Measurements from ENCODE around the gene ZFAND3.
"Not testable (repeated sequence)": the region's sequence is repeated elsewhere in the genome, so short reads cannot be mapped to it uniquely, and the experiment has no call there.

The ZFAND3 gene

GRCh38 chr6:37983720-37984501, 164.4 kb downstream of the ZFAND3 start:
- no CpG with 5 or more reads among the region's 3 CpGs for WGBS (ENCODE audit: insufficient coverage, insufficient read length)
- H3K27ac ChIP-seq (ENCODE audit: low read length): no peak overlapping the region
- no peak for DNase-seq (ENCODE audit: low read depth, low spot score)
- no peaks in the 10 kb centered on the region for H3K4me1 ChIP-seq (ENCODE audit: control insufficient read depth, insufficient read depth, low read length)
- H3K36me3 ChIP-seq (ENCODE audit: control insufficient read depth, insufficient read depth, low read length): no peaks in the 10 kb centered on the region
- no peaks in the 10 kb centered on the region for H3K27me3 ChIP-seq (ENCODE audit: control insufficient read depth, insufficient read depth, low read length)
- no peak overlapping the region for H3K4me3 ChIP-seq (ENCODE audit: low read length)
- no peaks in the 10 kb centered on the region for H3K9me3 ChIP-seq (ENCODE audit: control insufficient read depth, insufficient read depth, low read length)

- no peaks in the 10 kb centered on the region for H3K9me3 ChIP-seq (ENCODE audit: control insufficient read depth, insufficient read depth, low read length)
- DNase-seq (ENCODE audit: low read depth, low spot score): no peak
- no peaks in the 10 kb centered on the region for H3K4me1 ChIP-seq (ENCODE audit: control insufficient read depth, insufficient read depth, low read length)
- no peaks in the 10 kb centered on the region for H3K27me3 ChIP-seq (ENCODE audit: control insufficient read depth, insufficient read depth, low read length)
- no peak overlapping the region for H3K4me3 ChIP-seq (ENCODE audit: low read length)
- no peak overlapping the region for H3K27ac ChIP-seq (ENCODE audit: low read length)
- no peaks in the 10 kb centered on the region for H3K36me3 ChIP-seq (ENCODE audit: control insufficient read depth, insufficient read depth, low read length)
- no CpG with 5 or more reads among the region's 2 CpGs for WGBS (ENCODE audit: insufficient coverage, insufficient read length)
These were observed 165.1 kb downstream of the ZFAND3 start for GRCh38 chr6:37984578-37984977.

DNA sequence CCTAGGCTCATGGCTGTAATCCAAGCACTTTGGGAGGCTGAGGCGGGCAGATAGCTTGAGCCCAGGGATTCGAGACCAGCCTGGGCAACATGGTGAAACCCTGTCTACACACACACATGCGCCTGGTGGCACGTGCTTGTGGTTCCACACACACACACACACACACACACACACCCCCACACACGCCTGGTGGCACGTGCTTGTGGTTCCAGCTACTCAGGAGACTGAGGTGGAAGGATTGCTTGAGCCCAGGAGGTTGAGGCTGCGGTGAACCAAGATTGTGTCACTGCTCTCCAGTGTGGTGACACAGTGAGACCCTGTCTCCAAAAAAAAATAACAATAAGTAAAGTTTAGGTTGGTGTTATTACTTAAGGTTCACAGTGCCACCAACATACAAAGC, 165.8 kb downstream of the ZFAND3 start:
- no peaks in the 10 kb centered on the region for H3K9me3 ChIP-seq (ENCODE audit: control insufficient read depth, insufficient read depth, low read length)
- H3K27ac ChIP-seq (ENCODE audit: low read length): no peak overlapping the region
- no peak overlapping the region for H3K4me3 ChIP-seq (ENCODE audit: low read length)
- H3K4me1 ChIP-seq (ENCODE audit: control insufficient read depth, insufficient read depth, low read length): no peaks in the 10 kb centered on the region
- no peaks in the 10 kb centered on the region for H3K36me3 ChIP-seq (ENCODE audit: control insufficient read depth, insufficient read depth, low read length)
- no peak for DNase-seq (ENCODE audit: low read depth, low spot score)
- no CpG with 5 or more reads among the region's 7 CpGs for WGBS (ENCODE audit: insufficient coverage, insufficient read length)
- no peaks in the 10 kb centered on the region for H3K27me3 ChIP-seq (ENCODE audit: control insufficient read depth, insufficient read depth, low read length)

GRCh38 chr6:37987018-37987417, 167.5 kb downstream of the ZFAND3 start:
- WGBS (ENCODE audit: insufficient coverage, insufficient read length): no CpG with 5 or more reads among the region's 1 CpG
- no peaks in the 10 kb centered on the region for H3K36me3 ChIP-seq (ENCODE audit: control insufficient read depth, insufficient read depth, low read length)
- H3K9me3 ChIP-seq (ENCODE audit: control insufficient read depth, insufficient read depth, low read length): no peaks in the 10 kb centered on the region
- H3K4me1 ChIP-seq (ENCODE audit: control insufficient read depth, insufficient read depth, low read length): no peaks in the 10 kb centered on the region
- H3K4me3 ChIP-seq (ENCODE audit: low read length): no peak overlapping the region
- H3K27ac ChIP-seq (ENCODE audit: low read length): no peak overlapping the region
- DNase-seq (ENCODE audit: low read depth, low spot score): no peak
- no peaks in the 10 kb centered on the region for H3K27me3 ChIP-seq (ENCODE audit: control insufficient read depth, insufficient read depth, low read length)

- H3K27me3 ChIP-seq (ENCODE audit: control insufficient read depth, insufficient read depth, low read length): no peaks in the 10 kb centered on the region
- no peaks in the 10 kb centered on the region for H3K4me1 ChIP-seq (ENCODE audit: control insufficient read depth, insufficient read depth, low read length)
- H3K9me3 ChIP-seq (ENCODE audit: control insufficient read depth, insufficient read depth, low read length): no peaks in the 10 kb centered on the region
- H3K4me3 ChIP-seq (ENCODE audit: low read length): no peak overlapping the region
- no peak for DNase-seq (ENCODE audit: low read depth, low spot score)
- WGBS (ENCODE audit: insufficient coverage, insufficient read length): no CpG with 5 or more reads among the region's 2 CpGs
- no peaks in the 10 kb centered on the region for H3K36me3 ChIP-seq (ENCODE audit: control insufficient read depth, insufficient read depth, low read length)
- H3K27ac ChIP-seq (ENCODE audit: low read length): no peak overlapping the region
These were observed 168.0 kb downstream of the ZFAND3 start for GRCh38 chr6:37987559-37987958.

- H3K27ac ChIP-seq (ENCODE audit: low read length): no peak overlapping the region
These were observed 168.6 kb downstream of the ZFAND3 start for GRCh38 chr6:37988127-37988526.

DNA sequence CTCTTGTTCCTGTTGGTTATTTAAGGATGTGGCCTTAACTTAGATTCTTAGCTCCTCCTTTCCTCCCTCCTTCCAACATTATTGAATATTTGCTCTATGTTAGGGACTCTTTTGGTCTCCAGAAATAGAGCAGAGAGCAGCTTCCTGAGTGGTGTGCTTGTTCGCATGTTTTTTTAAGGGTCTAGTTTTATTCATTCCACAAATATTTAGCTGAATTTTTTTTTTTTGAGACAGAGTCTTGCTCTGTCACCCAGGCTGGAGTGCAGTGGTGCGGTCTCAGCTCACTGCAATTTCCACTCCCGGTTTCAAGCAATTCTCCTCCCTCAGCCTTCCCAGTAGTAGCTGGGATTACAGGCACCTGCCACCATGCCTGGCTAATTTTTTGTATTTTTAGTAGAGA, 169.2 kb downstream of the ZFAND3 start:
- Histone ChIP-seq H3K9me3 (ENCODE audit: control insufficient read depth, insufficient read depth, low read length) (no peaks in the 10 kb centered on the region), H3K36me3 (ENCODE audit: control insufficient read depth, insufficient read depth, low read length) (no peaks in the 10 kb centered on the region), H3K27me3 (ENCODE audit: control insufficient read depth, insufficient read depth, low read length) (no peaks in the 10 kb centered on the region), H3K4me3 (ENCODE audit: low read length) (no peak overlapping the region), H3K27ac (ENCODE audit: low read length) (no peak overlapping the region), H3K4me1 (ENCODE audit: control insufficient read depth, insufficient read depth, low read length) (no peaks in the 10 kb centered on the region)
- no peak for DNase-seq (ENCODE audit: low read depth, low spot score)
- WGBS (ENCODE audit: insufficient coverage, insufficient read length): no CpG with 5 or more reads among the region's 3 CpGs

More at GRCh38 chr6:37988127-37988526, 168.6 kb downstream of the ZFAND3 start:
- no peaks in the 10 kb centered on the region for H3K27me3 ChIP-seq (ENCODE audit: control insufficient read depth, insufficient read depth, low read length)
- WGBS (ENCODE audit: insufficient coverage, insufficient read length): no CpG with 5 or more reads among the region's 2 CpGs
- H3K4me3 ChIP-seq (ENCODE audit: low read length): no peak overlapping the region
- no peaks in the 10 kb centered on the region for H3K9me3 ChIP-seq (ENCODE audit: control insufficient read depth, insufficient read depth, low read length)
- no peaks in the 10 kb centered on the region for H3K36me3 ChIP-seq (ENCODE audit: control insufficient read depth, insufficient read depth, low read length)
- DNase-seq (ENCODE audit: low read depth, low spot score): no peak
- H3K4me1 ChIP-seq (ENCODE audit: control insufficient read depth, insufficient read depth, low read length): no peaks in the 10 kb centered on the region

GRCh38 chr6:37990762-37991525, 171.4 kb downstream of the ZFAND3 start:
- Histone ChIP-seq H3K27ac (ENCODE audit: low read length) (no peak overlapping the region), H3K9me3 (ENCODE audit: control insufficient read depth, insufficient read depth, low read length) (no peaks in the 10 kb centered on the region), H3K36me3 (ENCODE audit: control insufficient read depth, insufficient read depth, low read length) (no peaks in the 10 kb centered on the region), H3K27me3 (ENCODE audit: control insufficient read depth, insufficient read depth, low read length) (no peaks in the 10 kb centered on the region), H3K4me1 (ENCODE audit: control insufficient read depth, insufficient read depth, low read length) (no peaks in the 10 kb centered on the region), H3K4me3 (ENCODE audit: low read length) (no peak overlapping the region)
- WGBS (ENCODE audit: insufficient coverage, insufficient read length): no CpG with 5 or more reads among the region's 6 CpGs
- no peak for DNase-seq (ENCODE audit: low read depth, low spot score)

DNA sequence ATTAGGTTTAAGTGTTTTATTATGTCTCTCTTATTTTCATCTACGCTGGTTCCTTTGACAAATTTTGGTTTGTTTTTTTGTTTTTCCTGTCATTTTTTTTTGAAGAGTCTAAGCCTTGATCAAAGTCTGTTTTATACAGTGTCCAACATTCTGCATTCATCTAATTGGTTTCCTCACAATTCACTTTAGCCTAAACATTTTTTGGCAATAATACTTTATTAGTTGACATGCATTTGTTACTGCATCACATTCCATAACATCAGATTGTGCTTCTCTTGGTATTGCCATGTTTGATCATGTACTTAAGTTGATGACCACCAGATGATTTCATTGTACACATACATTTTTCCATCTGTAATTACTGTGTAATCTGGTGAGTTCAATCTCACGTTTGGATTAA, 173.2 kb downstream of the ZFAND3 start:
- H3K36me3 ChIP-seq (ENCODE audit: control insufficient read depth, insufficient read depth, low read length): no peaks in the 10 kb centered on the region
- no peaks in the 10 kb centered on the region for H3K9me3 ChIP-seq (ENCODE audit: control insufficient read depth, insufficient read depth, low read length)
- no peaks in the 10 kb centered on the region for H3K27me3 ChIP-seq (ENCODE audit: control insufficient read depth, insufficient read depth, low read length)
- no peak overlapping the region for H3K27ac ChIP-seq (ENCODE audit: low read length)
- no peaks in the 10 kb centered on the region for H3K4me1 ChIP-seq (ENCODE audit: control insufficient read depth, insufficient read depth, low read length)
- no peak for DNase-seq (ENCODE audit: low read depth, low spot score)
- no CpG with 5 or more reads among the region's 2 CpGs for WGBS (ENCODE audit: insufficient coverage, insufficient read length)
- H3K4me3 ChIP-seq (ENCODE audit: low read length): no peak overlapping the region

DNA sequence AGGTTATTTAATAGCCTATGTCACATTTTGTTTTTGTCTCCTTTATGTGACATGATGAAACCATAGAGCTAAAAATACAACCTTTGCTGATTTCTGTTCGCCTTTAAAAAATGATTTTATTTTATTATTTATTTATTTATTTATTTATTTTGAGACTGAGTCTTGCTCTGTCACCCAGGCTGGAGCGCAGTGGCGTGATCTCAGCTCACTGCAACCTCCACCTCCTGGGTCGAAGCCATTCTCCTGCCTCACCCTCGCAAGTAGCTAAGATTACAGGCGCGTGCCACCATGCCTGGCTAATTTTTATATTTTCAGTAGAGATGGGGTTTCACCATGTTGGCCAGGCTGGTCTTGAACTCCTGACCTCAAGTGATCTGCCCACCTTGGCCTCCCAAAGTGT, 173.7 kb downstream of the ZFAND3 start:
- not testable (repeated sequence) for H3K4me1 ChIP-seq (ENCODE audit: control insufficient read depth, insufficient read depth, low read length); H3K9me3 ChIP-seq (ENCODE audit: control insufficient read depth, insufficient read depth, low read length); H3K4me3 ChIP-seq (ENCODE audit: low read length); H3K27me3 ChIP-seq (ENCODE audit: control insufficient read depth, insufficient read depth, low read length); H3K36me3 ChIP-seq (ENCODE audit: control insufficient read depth, insufficient read depth, low read length); H3K27ac ChIP-seq (ENCODE audit: low read length); DNase-seq (ENCODE audit: low read depth, low spot score)
- no CpG with 5 or more reads among the region's 7 CpGs for WGBS (ENCODE audit: insufficient coverage, insufficient read length)

Measured in iPS DF 6.9 (cell line).